ENCODE results near the gene PSMD10.

The PSMD10 gene

GRCh38 chrX:108091264-108091877 is at the start of gene PSMD10, which contains the start of gene ATG4A:
TSS of gene PSMD10 (minus strand) at chrX:108091542. CDS start at chrX:108091520, 22 bp downstream.
TSS of gene ATG4A (plus strand) at chrX:108091778. CDS start at chrX:108091827, 49 bp downstream.
- DNase-seq, result peak; percentile 89

- no peak for DNase-seq
Observed at GRCh38 chrX:108138814-108139702, 47.7 kb upstream of the PSMD10 start.

- no peak for DNase-seq
Observed at GRCh38 chrX:108134724-108135123, 43.4 kb upstream of the PSMD10 start.

- DNase-seq, result no peak
Observed at GRCh38 chrX:108132876-108133275, 41.5 kb upstream of the PSMD10 start.

- no peak for DNase-seq
Observed at GRCh38 chrX:108132034-108132433, 40.7 kb upstream of the PSMD10 start.

- no peak for DNase-seq
Observed at GRCh38 chrX:108131471-108131870, 40.1 kb upstream of the PSMD10 start.

- DNase-seq, result no peak
Observed at GRCh38 chrX:108130889-108131288, 39.5 kb upstream of the PSMD10 start.

GRCh38 chrX:108127152-108127551 is 35.8 kb upstream of the PSMD10 start:
- no peak for DNase-seq

GRCh38 chrX:108126661-108127060 is 35.3 kb upstream of the PSMD10 start:
- no peak for DNase-seq

- no peak for DNase-seq
Observed at GRCh38 chrX:108123591-108124366, 32.4 kb upstream of the PSMD10 start.

GRCh38 chrX:108122748-108123147 is 31.4 kb upstream of the PSMD10 start:
- no peak for DNase-seq

GRCh38 chrX:108121291-108121690 is 29.9 kb upstream of the PSMD10 start:
- DNase-seq, result no peak

- DNase-seq, result no peak
Observed at GRCh38 chrX:108117988-108118387, 26.6 kb upstream of the PSMD10 start.

GRCh38 chrX:108114541-108114940 is 23.2 kb upstream of the PSMD10 start:
- no peak for DNase-seq

- DNase-seq, result no peak
Observed at GRCh38 chrX:108105473-108105872, 14.1 kb upstream of the PSMD10 start.

- no peak for DNase-seq
Observed at GRCh38 chrX:108097380-108097779, 6.0 kb upstream of the PSMD10 start.

- peak; percentile 32 for DNase-seq
Observed at GRCh38 chrX:108091878-108092291, 543 bp upstream of the PSMD10 start.

GRCh38 chrX:108090491-108091263 is 665 bp downstream of the PSMD10 start:
- no peak for DNase-seq

- DNase-seq, result no peak
Observed at GRCh38 chrX:108088511-108088910, 2.8 kb downstream of the PSMD10 start.

- no peak for DNase-seq
Observed at GRCh38 chrX:108087792-108088191, 3.5 kb downstream of the PSMD10 start.

GRCh38 chrX:108081110-108081509 is 10.2 kb downstream of the PSMD10 start:
- DNase-seq, result no peak

- no peak for DNase-seq
Observed at GRCh38 chrX:108072746-108073145, 18.6 kb downstream of the PSMD10 start.

- DNase-seq, result no peak
Observed at GRCh38 chrX:108071578-108071977, 19.8 kb downstream of the PSMD10 start.
